ENCODE data around the gene ZP2. TPM values are rescaled to one million over a fixed set of nuclear protein-coding genes. Genes with fewer than 3 reads are reported as not detected.

The ZP2 gene
- total and polyA plus RNA-seq, 9 donors, result 0.36 to 1.1 (median 0.37) TPM; not detected in 6

- no peak for DNase-seq
- WGBS, 3 donors, result 69 to 89% (median 82%) methylated on average over 5 of the region's 5 CpGs
These were observed 25.5 kb upstream of the ZP2 start for GRCh38 chr16:21236831-21237230.

GRCh38 chr16:21235199-21235585 is 23.8 kb upstream of the ZP2 start:
- no peaks in the 10 kb centered on the region for H3K4me1 ChIP-seq (ENCODE audit: insufficient read depth)
- no peak for DNase-seq
- no peak overlapping the region for H3K4me3 ChIP-seq
- intact Hi-C loops (cut with DNase I), result no loop called here
- TF ChIP-seq CTCF (IDR thresholded peaks at IDR 0.05) (no peak), EP300 (IDR thresholded peaks at IDR 0.05) (no peak), POLR2A (IDR thresholded peaks at IDR 0.05) (no peak)
- H3K27me3 ChIP-seq, result no peaks in the 10 kb centered on the region
- H3K9me3 ChIP-seq, result no peaks in the 10 kb centered on the region
- WGBS, 3 donors, result 76 to 78% (median 77%) methylated on average over 3 of the region's 3 CpGs
- H3K27ac ChIP-seq, result no peak overlapping the region
- no peaks in the 10 kb centered on the region for H3K36me3 ChIP-seq

More at GRCh38 chr16:21236831-21237230, 25.5 kb upstream of the ZP2 start:
- Histone ChIP-seq H3K9me3 (no peaks in the 10 kb centered on the region), H3K36me3 (no peaks in the 10 kb centered on the region), H3K4me1 (ENCODE audit: insufficient read depth) (no peaks in the 10 kb centered on the region), H3K27ac (no peak overlapping the region), H3K4me3 (no peak overlapping the region), H3K27me3 (no peaks in the 10 kb centered on the region)
- TF ChIP-seq EP300 (IDR thresholded peaks at IDR 0.05), result no peak
- no peak for TF ChIP-seq CTCF (IDR thresholded peaks at IDR 0.05)
- TF ChIP-seq POLR2A (IDR thresholded peaks at IDR 0.05), result no peak
- intact Hi-C loops (cut with DNase I), result no loop called here

- intact Hi-C loops (cut with DNase I), result no loop called here
- TF ChIP-seq EP300 (IDR thresholded peaks at IDR 0.05) (no peak), CTCF (IDR thresholded peaks at IDR 0.05) (no peak), POLR2A (IDR thresholded peaks at IDR 0.05) (no peak)
- Histone ChIP-seq H3K4me1 (ENCODE audit: insufficient read depth) (no peaks in the 10 kb centered on the region), H3K4me3 (no peak within 1 kb of the TSS), H3K27me3 (no peaks in the 10 kb centered on the region), H3K36me3 (no peaks in the 10 kb centered on the region), H3K9me3 (no peaks in the 10 kb centered on the region), H3K27ac (no peak within 1 kb of the TSS)
- no peak for DNase-seq
- WGBS, 3 donors, result 79 to 84% (median 83%) methylated on average over 11 of the region's 11 CpGs
These were observed 22.3 kb upstream of the ZP2 start, which contains the start of gene ANKS4B for GRCh38 chr16:21233521-21234150. Gene ANKS4B, plus strand, starts transcription at chr16:21233699. Its CDS starts 39 bp downstream, at chr16:21233738.

GRCh38 chr16:21233045-21233520 is 21.7 kb upstream of the ZP2 start:
- TF ChIP-seq CTCF (IDR thresholded peaks at IDR 0.05) (no peak), POLR2A (IDR thresholded peaks at IDR 0.05) (no peak), EP300 (IDR thresholded peaks at IDR 0.05) (no peak)
- no peaks in the 10 kb centered on the region for H3K27me3 ChIP-seq
- WGBS, 3 donors, result 91 to 98% (median 95%) methylated on average over 1 of the region's 1 CpG
- no peak for DNase-seq
- no peaks in the 10 kb centered on the region for H3K36me3 ChIP-seq
- intact Hi-C loops (cut with DNase I), result no loop called here
- H3K9me3 ChIP-seq, result no peaks in the 10 kb centered on the region
- no peak overlapping the region for H3K27ac ChIP-seq
- H3K4me3 ChIP-seq, result no peak overlapping the region
- no peaks in the 10 kb centered on the region for H3K4me1 ChIP-seq (ENCODE audit: insufficient read depth)

Data from ovary (tissue), 9 donors.